ENCODE data around the gene RGS3. TPM values are rescaled to one million over a fixed set of nuclear protein-coding genes. Genes with fewer than 3 reads are reported as not detected.

RGS3 gene
- total RNA-seq, 6 donors from 2014 or later, result 60.3 to 93.2 (median 72.6) TPM

DNA sequence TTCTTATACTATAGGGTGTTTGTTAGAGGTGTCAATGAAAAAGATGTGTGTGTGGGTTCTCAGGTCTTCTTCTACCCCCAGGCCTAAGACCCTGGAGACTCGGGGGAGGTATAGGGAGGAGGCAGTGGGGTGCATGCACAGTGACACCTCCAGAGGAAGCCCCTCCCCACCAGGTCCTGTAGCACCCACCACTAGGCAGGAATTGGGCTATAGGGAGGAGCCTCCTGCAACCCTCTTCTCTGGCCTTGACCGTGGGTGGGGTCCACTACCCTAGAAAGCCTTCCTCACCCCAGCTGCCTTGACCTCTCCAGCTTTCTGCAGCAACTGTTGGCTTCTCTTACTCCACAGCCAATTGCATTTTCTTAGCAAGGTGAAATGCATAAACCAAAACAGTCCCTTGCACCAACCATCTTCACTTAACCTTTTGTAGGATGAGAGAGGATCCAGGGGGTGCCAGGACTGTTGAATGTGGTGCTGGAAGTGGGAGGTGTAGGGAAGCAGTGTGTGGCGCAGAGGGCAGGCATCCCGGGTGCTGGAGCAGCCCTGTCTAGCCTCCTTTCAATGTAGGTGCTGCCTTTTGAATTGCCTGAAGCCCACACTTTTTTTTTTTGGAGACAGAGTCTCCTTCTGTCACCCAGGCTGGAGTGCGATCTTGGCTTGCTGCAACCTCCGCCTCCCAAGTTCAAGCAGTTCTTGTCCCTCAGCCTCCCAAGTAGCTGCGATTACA is 128.5 kb downstream of the RGS3 start:
- DNase-seq (no peak), ATAC-seq (ENCODE audit: low FRiP score in 2 of 2) (no peak)
- H3K4me3 ChIP-seq, result no peak overlapping the region
- 80 to 82% methylated on average over 7 of the region's 7 CpGs for WGBS, 2 donors
- peaks cover 74 to 94% (median 77%) of the 10 kb centered on the region in 4 donors for H3K4me1 ChIP-seq
- H3K36me3 ChIP-seq, result peaks cover 13 to 33% (median 24%) of the 10 kb centered on the region in 4 donors
- peak overlapping the region in 3 of 4 donors; percentile 31 to 80 (median 76) for H3K27ac ChIP-seq
- H3K27me3 ChIP-seq, result no peaks in the 10 kb centered on the region
- no peak for TF ChIP-seq POLR2AphosphoS5 (IDR thresholded peaks at IDR 0.05)
- no peak for TF ChIP-seq POLR2A (IDR thresholded peaks at IDR 0.05)
- TF ChIP-seq EP300 (IDR thresholded peaks at IDR 0.05), result no peak
- TF ChIP-seq, protein P1, sequence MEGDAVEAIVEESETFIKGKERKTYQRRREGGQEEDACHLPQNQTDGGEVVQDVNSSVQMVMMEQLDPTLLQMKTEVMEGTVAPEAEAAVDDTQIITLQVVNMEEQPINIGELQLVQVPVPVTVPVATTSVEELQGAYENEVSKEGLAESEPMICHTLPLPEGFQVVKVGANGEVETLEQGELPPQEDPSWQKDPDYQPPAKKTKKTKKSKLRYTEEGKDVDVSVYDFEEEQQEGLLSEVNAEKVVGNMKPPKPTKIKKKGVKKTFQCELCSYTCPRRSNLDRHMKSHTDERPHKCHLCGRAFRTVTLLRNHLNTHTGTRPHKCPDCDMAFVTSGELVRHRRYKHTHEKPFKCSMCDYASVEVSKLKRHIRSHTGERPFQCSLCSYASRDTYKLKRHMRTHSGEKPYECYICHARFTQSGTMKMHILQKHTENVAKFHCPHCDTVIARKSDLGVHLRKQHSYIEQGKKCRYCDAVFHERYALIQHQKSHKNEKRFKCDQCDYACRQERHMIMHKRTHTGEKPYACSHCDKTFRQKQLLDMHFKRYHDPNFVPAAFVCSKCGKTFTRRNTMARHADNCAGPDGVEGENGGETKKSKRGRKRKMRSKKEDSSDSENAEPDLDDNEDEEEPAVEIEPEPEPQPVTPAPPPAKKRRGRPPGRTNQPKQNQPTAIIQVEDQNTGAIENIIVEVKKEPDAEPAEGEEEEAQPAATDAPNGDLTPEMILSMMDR (IDR thresholded peaks at IDR 0.05), result no peak
- no peaks in the 10 kb centered on the region for H3K9me3 ChIP-seq

DNA sequence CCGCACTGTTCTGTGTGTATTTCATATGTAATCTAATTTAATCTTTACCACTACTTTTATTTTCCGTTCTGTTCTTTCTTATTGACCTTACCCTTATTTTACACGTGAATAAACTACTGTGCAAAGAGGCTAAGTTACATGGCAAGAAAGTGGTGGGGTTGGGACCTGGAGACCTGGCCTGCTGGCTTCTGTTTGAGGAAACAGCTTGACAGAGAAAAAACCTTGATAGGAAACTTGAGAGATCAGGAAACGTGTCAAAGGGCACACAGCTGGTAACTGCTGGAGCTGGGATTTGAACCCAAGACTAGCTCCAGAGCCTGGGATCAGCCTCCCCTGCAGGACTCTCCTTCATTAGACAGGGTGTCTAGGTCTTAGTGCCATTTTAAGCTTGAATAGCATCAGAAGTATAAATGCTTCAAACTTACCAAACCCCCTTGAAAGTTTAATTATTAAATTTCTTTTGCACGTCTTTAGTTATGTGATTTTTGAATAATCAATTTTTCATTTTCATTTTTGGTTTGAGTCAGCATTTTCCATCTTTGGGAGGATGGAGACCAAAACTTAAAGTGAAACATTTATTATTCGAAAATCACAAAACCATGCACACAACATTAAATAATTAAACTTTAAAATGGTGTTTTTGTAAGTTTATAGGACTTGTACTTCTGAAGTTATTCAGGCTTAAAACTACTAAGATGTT is 129.5 kb downstream of the RGS3 start:
- Histone ChIP-seq H3K27ac (peak overlapping the region; percentile 67 to 91 (median 84)), H3K4me3 (no peak overlapping the region), H3K36me3 (peaks cover 21 to 43% (median 33%) of the 10 kb centered on the region in 4 donors), H3K4me1 (peaks cover 64 to 94% (median 75%) of the 10 kb centered on the region in 4 donors), H3K27me3 (no peaks in the 10 kb centered on the region), H3K9me3 (no peaks in the 10 kb centered on the region)
- TF ChIP-seq POLR2AphosphoS5 (IDR thresholded peaks at IDR 0.05) (no peak), EP300 (IDR thresholded peaks at IDR 0.05) (no peak), POLR2A (IDR thresholded peaks at IDR 0.05) (no peak)
- TF ChIP-seq, protein P1 (IDR thresholded peaks at IDR 0.05), result no peak
- ATAC-seq (ENCODE audit: low FRiP score in 2 of 2), result no peak
- 65 to 70% methylated on average over 6 of the region's 6 CpGs for WGBS, 2 donors
- DNase-seq, result no peak

DNA sequence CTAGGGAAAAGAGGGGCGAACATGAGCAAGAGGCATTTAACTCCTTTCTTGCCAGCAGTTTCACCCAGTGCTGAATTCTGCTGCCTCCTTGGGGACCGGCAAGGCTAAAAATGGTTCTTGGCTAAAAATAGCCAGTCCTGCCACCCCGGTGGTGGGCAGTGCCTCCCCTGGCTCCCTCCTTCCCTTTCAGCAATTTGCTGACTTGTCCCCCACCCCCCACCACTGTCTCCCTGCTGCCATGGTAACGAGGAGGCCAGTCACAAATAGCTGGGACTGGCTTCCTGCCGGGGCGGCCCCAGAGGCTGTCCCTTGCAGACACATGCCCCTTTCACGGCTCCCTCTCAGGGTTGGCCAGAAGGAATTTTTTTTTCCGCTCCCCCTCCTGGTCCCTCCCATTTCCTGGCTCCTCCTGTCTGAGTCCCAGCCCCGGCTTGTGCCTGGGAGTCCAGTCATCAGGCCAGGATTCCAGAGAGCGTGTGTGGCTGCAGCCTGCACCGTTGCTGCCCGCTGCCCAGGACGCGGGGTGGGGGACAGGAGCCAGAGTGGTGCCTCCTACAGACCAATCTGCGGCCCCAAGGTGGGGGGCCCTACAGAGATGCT is 130.3 kb downstream of the RGS3 start:
- H3K27me3 ChIP-seq, result no peaks in the 10 kb centered on the region
- TF ChIP-seq POLR2AphosphoS5 (IDR thresholded peaks at IDR 0.05) (peak; percentile 95 to 96), POLR2A (IDR thresholded peaks at IDR 0.05) (peak in 3 of 4 donors; percentile 61 to 78 (median 70)), EP300 (IDR thresholded peaks at IDR 0.05) (peak in 1 of 4 donors; percentile 33)
- TF ChIP-seq, protein P1 (IDR thresholded peaks at IDR 0.05), result peak in 1 of 6 experiments; percentile 5
- peaks cover 21 to 49% (median 37%) of the 10 kb centered on the region in 4 donors for H3K36me3 ChIP-seq
- DNase-seq (peak; percentile 71 to 88), ATAC-seq (ENCODE audit: low FRiP score in 2 of 2) (peak; percentile 88 to 93)
- peaks cover 57 to 90% (median 73%) of the 10 kb centered on the region in 4 donors for H3K4me1 ChIP-seq
- H3K4me3 ChIP-seq, result peak overlapping the region; percentile 3 to 60 (median 48)
- H3K27ac ChIP-seq, result peak overlapping the region; percentile 75 to 91 (median 84)
- 23 to 24% methylated on average over 7 to 15 of the region's 15 CpGs for WGBS, 2 donors
- H3K9me3 ChIP-seq, result no peaks in the 10 kb centered on the region

DNA sequence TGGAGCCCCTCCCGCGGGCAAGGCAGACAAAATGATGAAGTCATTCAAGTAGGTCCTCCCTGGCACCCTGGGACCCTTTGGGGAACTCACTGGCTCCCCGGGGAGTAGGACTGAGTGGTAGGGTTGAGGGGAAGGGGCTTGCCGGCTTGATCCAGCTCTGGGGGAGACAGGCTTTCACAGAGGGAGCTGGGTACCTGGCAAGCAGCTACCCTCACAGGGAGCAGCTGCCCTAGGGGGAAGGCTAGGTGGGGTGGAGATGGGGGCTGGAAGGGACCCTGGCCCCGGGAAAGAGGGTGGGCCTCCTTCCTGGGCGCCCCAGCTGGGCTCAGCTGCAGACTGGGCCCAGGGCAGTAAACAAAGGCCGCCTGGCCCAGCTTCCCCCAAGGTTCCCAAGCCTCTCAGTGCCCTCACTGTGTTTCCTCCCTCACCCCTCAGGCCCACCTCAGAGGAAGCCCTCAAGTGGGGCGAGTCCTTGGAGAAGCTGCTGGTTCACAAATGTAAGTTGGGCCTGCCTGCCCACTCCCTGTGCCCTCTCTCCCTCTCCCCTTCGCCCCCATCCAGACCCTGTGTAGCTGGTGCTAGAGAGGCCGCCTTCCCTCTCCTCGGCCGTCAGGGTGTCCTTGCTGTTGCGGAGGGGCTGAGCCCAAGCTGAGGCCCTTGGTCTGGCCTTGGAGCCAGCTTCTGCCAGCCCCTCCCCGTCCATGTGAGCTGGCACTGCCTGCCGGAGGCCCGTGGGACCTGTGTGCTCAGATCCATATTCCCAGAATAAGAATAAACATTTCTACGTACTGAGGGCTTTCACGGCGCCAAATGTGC is 131.2 kb downstream of the RGS3 start:
- H3K9me3 ChIP-seq, result no peaks in the 10 kb centered on the region
- ATAC-seq (ENCODE audit: low FRiP score in 2 of 2) (no peak), DNase-seq (no peak)
- H3K4me1 ChIP-seq, result peaks cover 47 to 81% (median 65%) of the 10 kb centered on the region in 4 donors
- H3K27ac ChIP-seq, result peak overlapping the region; percentile 75 to 91 (median 84)
- peaks cover 21 to 51% (median 38%) of the 10 kb centered on the region in 4 donors for H3K36me3 ChIP-seq
- peak overlapping the region; percentile 3 to 60 (median 48) for H3K4me3 ChIP-seq
- TF ChIP-seq EP300 (IDR thresholded peaks at IDR 0.05) (no peak), POLR2AphosphoS5 (IDR thresholded peaks at IDR 0.05) (no peak), POLR2A (IDR thresholded peaks at IDR 0.05) (no peak)
- TF ChIP-seq, protein P1 (IDR thresholded peaks at IDR 0.05), result no peak
- WGBS, 2 donors, result 53 to 61% methylated on average over 15 to 19 of the region's 19 CpGs
- H3K27me3 ChIP-seq, result no peaks in the 10 kb centered on the region
